T-helper 2 cell treated with Interferon-gamma antibody and Interleukin-4, amounts not matched to agents 5 μg/mL and 100 μg/mL, for 36 hours (primary cell): ENCODE measurements around the gene ADM5.

Experiments
- DNase-seq: peaks from one replicate; pipeline ENCODE4 v3.0.0; 2021; ENCODE audit warnings: low spot score
- H3K27ac Mint-ChIP-seq: one replicate; pipeline ENCODE4 v1.8.0; 2021; ENCODE audit warnings: mild to moderate bottlenecking, mixed read lengths
- H3K27me3 Mint-ChIP-seq: one replicate; pipeline ENCODE4 v1.8.0; 2021; ENCODE audit warnings: low read depth, mixed read lengths
- H3K36me3 Mint-ChIP-seq: one replicate; pipeline ENCODE4 v1.8.0; 2021; ENCODE audit warnings: low read depth, mixed read lengths
- H3K4me1 Mint-ChIP-seq: one replicate; pipeline ENCODE4 v1.8.0; 2021; ENCODE audit warnings: low read depth, mixed read lengths
- H3K4me3 Mint-ChIP-seq: one replicate; pipeline ENCODE4 v1.8.0; 2022; ENCODE audit warnings: mild to moderate bottlenecking, moderate library complexity, mixed read lengths
- H3K9me3 Mint-ChIP-seq: one replicate; pipeline ENCODE4 v1.8.0; 2021; ENCODE audit warnings: mixed read lengths

Gene ADM5

GRCh38 chr19:49665351-49666119 lies 23.9 kb upstream of the ADM5 start, which contains the start of the genes BCL2L12 and IRF3:
TSS of gene BCL2L12 (plus strand) at chr19:49665933. CDS start at chr19:49666693, 760 bp downstream.
TSS of gene IRF3 (minus strand) at chr19:49665857. CDS start at chr19:49664838, 1,019 bp downstream.
- Mint-ChIP-seq H3K27me3 (no peaks in the 10 kb centered on the region), H3K36me3 (peaks cover 32% of the 10 kb centered on the region), H3K27ac (peak within 1 kb of the TSS; percentile 96), H3K9me3 (no peaks in the 10 kb centered on the region), H3K4me3 (peak within 1 kb of the TSS; percentile 98), H3K4me1 (peaks cover 29% of the 10 kb centered on the region)
- DNase-seq = peak; percentile 99

- H3K27ac Mint-ChIP-seq = peak overlapping the region; percentile 96
- peaks cover 29% of the 10 kb centered on the region for H3K4me1 Mint-ChIP-seq
- no peak for DNase-seq
- H3K4me3 Mint-ChIP-seq = peak overlapping the region; percentile 98
- H3K36me3 Mint-ChIP-seq = peaks cover 32% of the 10 kb centered on the region
- H3K9me3 Mint-ChIP-seq = no peaks in the 10 kb centered on the region
- H3K27me3 Mint-ChIP-seq = no peaks in the 10 kb centered on the region
These were observed 23.3 kb upstream of the ADM5 start for GRCh38 chr19:49666120-49666444.

- no peak for DNase-seq
- Mint-ChIP-seq H3K4me3 (peak overlapping the region; percentile 98), H3K27ac (peak overlapping the region; percentile 96)
These were observed 21.9 kb upstream of the ADM5 start for GRCh38 chr19:49667473-49667872.

GRCh38 chr19:49669516-49669915 lies 19.9 kb upstream of the ADM5 start:
- peaks cover 28% of the 10 kb centered on the region for H3K4me1 Mint-ChIP-seq
- no peak overlapping the region for H3K4me3 Mint-ChIP-seq

More at GRCh38 chr19:49667473-49667872, 21.9 kb upstream of the ADM5 start:
- Mint-ChIP-seq H3K27me3 (no peaks in the 10 kb centered on the region), H3K36me3 (peaks cover 39% of the 10 kb centered on the region), H3K9me3 (no peaks in the 10 kb centered on the region), H3K4me1 (peaks cover 36% of the 10 kb centered on the region)

GRCh38 chr19:49672131-49672919 lies 17.1 kb upstream of the ADM5 start:
- Mint-ChIP-seq H3K36me3 (peaks cover 22% of the 10 kb centered on the region), H3K4me3 (no peak overlapping the region), H3K27ac (peak overlapping the region; percentile 53)

More at GRCh38 chr19:49669516-49669915, 19.9 kb upstream of the ADM5 start:
- H3K9me3 Mint-ChIP-seq = no peaks in the 10 kb centered on the region
- no peak for DNase-seq
- peaks cover 33% of the 10 kb centered on the region for H3K36me3 Mint-ChIP-seq
- H3K27me3 Mint-ChIP-seq = no peaks in the 10 kb centered on the region
- no peak overlapping the region for H3K27ac Mint-ChIP-seq

GRCh38 chr19:49676136-49676783 lies 13.1 kb upstream of the ADM5 start:
- peak overlapping the region; percentile 98 for H3K27ac Mint-ChIP-seq
- peaks cover 30% of the 10 kb centered on the region for H3K4me1 Mint-ChIP-seq
- no peaks in the 10 kb centered on the region for H3K9me3 Mint-ChIP-seq
- no peaks in the 10 kb centered on the region for H3K27me3 Mint-ChIP-seq
- H3K4me3 Mint-ChIP-seq = peak overlapping the region; percentile 97
- H3K36me3 Mint-ChIP-seq = peaks cover 14% of the 10 kb centered on the region
- no peak for DNase-seq

More at GRCh38 chr19:49672131-49672919, 17.1 kb upstream of the ADM5 start:
- peak; percentile 68 for DNase-seq
- Mint-ChIP-seq H3K27me3 (no peaks in the 10 kb centered on the region), H3K4me1 (peaks cover 17% of the 10 kb centered on the region), H3K9me3 (no peaks in the 10 kb centered on the region)

- peaks cover 29% of the 10 kb centered on the region for H3K4me1 Mint-ChIP-seq
- peak; percentile 98 for DNase-seq
- no peaks in the 10 kb centered on the region for H3K9me3 Mint-ChIP-seq
- H3K36me3 Mint-ChIP-seq = peaks cover 14% of the 10 kb centered on the region
- peak overlapping the region; percentile 97 for H3K4me3 Mint-ChIP-seq
- peak overlapping the region; percentile 98 for H3K27ac Mint-ChIP-seq
- H3K27me3 Mint-ChIP-seq = no peaks in the 10 kb centered on the region
These were observed 12.6 kb upstream of the ADM5 start for GRCh38 chr19:49676784-49677230.

- peaks cover 14% of the 10 kb centered on the region for H3K36me3 Mint-ChIP-seq
- peak within 1 kb of the TSS; percentile 98 for H3K27ac Mint-ChIP-seq
- no peaks in the 10 kb centered on the region for H3K9me3 Mint-ChIP-seq
- H3K4me1 Mint-ChIP-seq = peaks cover 27% of the 10 kb centered on the region
- DNase-seq = peak; percentile 57
- H3K4me3 Mint-ChIP-seq = peak within 1 kb of the TSS; percentile 97
- no peaks in the 10 kb centered on the region for H3K27me3 Mint-ChIP-seq
These were observed 12.0 kb upstream of the ADM5 start, which contains the start of gene PRMT1 for GRCh38 chr19:49677231-49677900. TSS of gene PRMT1 (plus strand) at chr19:49677271. CDS start at chr19:49677281, 10 bp downstream.

- H3K4me3 Mint-ChIP-seq = peak overlapping the region; percentile 89
- H3K27me3 Mint-ChIP-seq = no peaks in the 10 kb centered on the region
- peak overlapping the region; percentile 87 for H3K27ac Mint-ChIP-seq
- DNase-seq = peak; percentile 75
- H3K36me3 Mint-ChIP-seq = peaks cover 15% of the 10 kb centered on the region
- peaks cover 27% of the 10 kb centered on the region for H3K4me1 Mint-ChIP-seq
- no peaks in the 10 kb centered on the region for H3K9me3 Mint-ChIP-seq
These were observed 11.3 kb upstream of the ADM5 start for GRCh38 chr19:49677901-49678674.

GRCh38 chr19:49678985-49679770 lies 10.2 kb upstream of the ADM5 start:
- Mint-ChIP-seq H3K27ac (no peak overlapping the region), H3K9me3 (no peaks in the 10 kb centered on the region), H3K27me3 (no peaks in the 10 kb centered on the region), H3K4me1 (peaks cover 25% of the 10 kb centered on the region), H3K4me3 (peak overlapping the region; percentile 18), H3K36me3 (peaks cover 18% of the 10 kb centered on the region)
- DNase-seq = no peak

GRCh38 chr19:49679771-49680413 lies 9.5 kb upstream of the ADM5 start:
- H3K4me3 Mint-ChIP-seq = peak overlapping the region; percentile 21
- peaks cover 25% of the 10 kb centered on the region for H3K4me1 Mint-ChIP-seq
- no peaks in the 10 kb centered on the region for H3K27me3 Mint-ChIP-seq
- peaks cover 20% of the 10 kb centered on the region for H3K36me3 Mint-ChIP-seq
- no peaks in the 10 kb centered on the region for H3K9me3 Mint-ChIP-seq
- peak overlapping the region; percentile 45 for H3K27ac Mint-ChIP-seq
- DNase-seq = no peak
